ENCODE data around the gene METRN.

GRCh38 chr16:750485-750884 lies 35.6 kb downstream of the METRN start:
- no peak for TF ChIP-seq CTCF (IDR thresholded peaks at IDR 0.05)
- no peak for TF ChIP-seq ZFX (IDR thresholded peaks at IDR 0.05; ENCODE audit: borderline replicate concordance)

All from 22Rv1 (cell line).